DMS53 treated with DMSO at 0.1 percent for 48 hours (cell line): Measurements from ENCODE around the gene TBATA.
"Not testable (repeated sequence)": the region's sequence is repeated elsewhere in the genome, so short reads cannot be mapped to it uniquely, and the experiment has no call there.

Source experiments
- DNase-seq: peaks from one replicate; lab custom pipeline; 2025; ENCODE audit not compliant: unreplicated experiment; lab: John Stamatoyannopoulos, UW

Gene TBATA

GRCh38 chr10:70779511-70780369, 5.4 kb downstream of the TBATA start:
- DNase-seq: no peak

- no peak for DNase-seq
Observed at GRCh38 chr10:70779088-70779487, 6.1 kb downstream of the TBATA start.

- no peak for DNase-seq
Observed at GRCh38 chr10:70778267-70778924, 6.8 kb downstream of the TBATA start.

GRCh38 chr10:70777063-70777875, 7.9 kb downstream of the TBATA start:
- no peak for DNase-seq

- no peak for DNase-seq
Observed at GRCh38 chr10:70776455-70777005, 8.6 kb downstream of the TBATA start.

GRCh38 chr10:70775679-70776454, 9.3 kb downstream of the TBATA start:
- no peak for DNase-seq

GRCh38 chr10:70774810-70775678, 10.1 kb downstream of the TBATA start:
- DNase-seq: no peak

- no peak for DNase-seq
Observed at GRCh38 chr10:70773965-70774809, 11.0 kb downstream of the TBATA start.

- no peak for DNase-seq
Observed at GRCh38 chr10:70773461-70773860, 11.7 kb downstream of the TBATA start.

- no peak for DNase-seq
Observed at GRCh38 chr10:70772627-70773026, 12.6 kb downstream of the TBATA start.

- no peak for DNase-seq
Observed at GRCh38 chr10:70771311-70772194, 13.6 kb downstream of the TBATA start.

GRCh38 chr10:70770516-70770915, 14.7 kb downstream of the TBATA start:
- DNase-seq: not testable (repeated sequence)

GRCh38 chr10:70770001-70770400, 15.2 kb downstream of the TBATA start:
- DNase-seq: no peak

GRCh38 chr10:70769121-70769520, 16.1 kb downstream of the TBATA start:
- DNase-seq: no peak

- not testable (repeated sequence) for DNase-seq
Observed at GRCh38 chr10:70768026-70768685, 17.0 kb downstream of the TBATA start.

- DNase-seq: no peak
Observed at GRCh38 chr10:70765794-70766594, 19.2 kb downstream of the TBATA start.
